Parathyroid adenoma (tissue), 2 donors: ENCODE results near the gene PHLDA1.
A peak's percentile ranks its signal among the peaks of the same experiment; 100 is the strongest.

ENCODE experiments used
- H2AFZ ChIP-seq: fragments of 300-600 bp; sonication (generic); one replicate; pipeline ENCODE4 v1.7.0; 2017; ENCODE audit warnings: antibody characterized with exemption, mild to moderate bottlenecking
- H3K27ac ChIP-seq: fragments of 300-600 bp; sonication (generic); one replicate; pipeline ENCODE4 v1.7.0; 2017
- H3K27me3 ChIP-seq: fragments of 300-600 bp; sonication (generic); one replicate; pipeline ENCODE4 v1.7.0; 2017; ENCODE audit warnings: low read length; ENCODE audit not compliant: control insufficient read depth, insufficient read depth
- H3K36me3 ChIP-seq: fragments of 300-600 bp; sonication (generic); one replicate; pipeline ENCODE4 v1.7.0; 2017; ENCODE audit warnings: low read length; ENCODE audit not compliant: control insufficient read depth, insufficient read depth
- H3K4me1 ChIP-seq: fragments of 300-600 bp; sonication (generic); one replicate; pipeline ENCODE4 v1.7.0; 2017; ENCODE audit warnings: control low read depth
- H3K4me2 ChIP-seq: fragments of 300-600 bp; sonication (generic); one replicate; pipeline ENCODE4 v1.7.0; 2017; ENCODE audit warnings: low read length
- H3K4me3 ChIP-seq: fragments of 300-600 bp; sonication (generic); one replicate; pipeline ENCODE4 v1.7.0; 2017; ENCODE audit warnings: low read depth, low read length
- H3K79me2 ChIP-seq: fragments of 300-600 bp; sonication (generic); one replicate; pipeline ENCODE4 v1.7.0; 2017; ENCODE audit warnings: control low read depth
- H3K9ac ChIP-seq: fragments of 300-600 bp; sonication (generic); one replicate; pipeline ENCODE4 v1.7.0; 2017; ENCODE audit warnings: mild to moderate bottlenecking
- H3K9me3 ChIP-seq: fragments of 300-600 bp; sonication (generic); one replicate; pipeline ENCODE4 v1.7.0; 2017; ENCODE audit warnings: low read length; ENCODE audit not compliant: control insufficient read depth
- CTCF ChIP-seq: fragments of 300-600 bp; sonication (generic); IDR thresholded peaks from one replicate; pipeline ENCODE4 v1.7.0; 2017; ENCODE audit warnings: antibody characterized with exemption, mild to moderate bottlenecking
- donor health status: primary hyperparathyroidism.

Gene PHLDA1

GRCh38 chr12:75982979-75983660 is 48.5 kb downstream of the PHLDA1 start:
- Histone ChIP-seq H3K4me2 (no peak overlapping the region), H3K4me3 (no peak overlapping the region), H3K79me2 (no peaks in the 10 kb centered on the region), H3K9ac (no peak overlapping the region), H2AFZ (no peak overlapping the region), H3K36me3 (no peaks in the 10 kb centered on the region), H3K27me3 (no peaks in the 10 kb centered on the region), H3K27ac (no peak overlapping the region), H3K9me3 (no peaks in the 10 kb centered on the region), H3K4me1 (no peaks in the 10 kb centered on the region)
- TF ChIP-seq CTCF: no peak

- no peaks in the 10 kb centered on the region for H3K36me3 ChIP-seq
- H3K79me2 ChIP-seq: no peaks in the 10 kb centered on the region
- no peak overlapping the region for H3K4me3 ChIP-seq
- H2AFZ ChIP-seq: no peak overlapping the region
- no peaks in the 10 kb centered on the region for H3K27me3 ChIP-seq
- H3K4me1 ChIP-seq: no peaks in the 10 kb centered on the region
- no peak overlapping the region for H3K9ac ChIP-seq
- H3K4me2 ChIP-seq: no peak overlapping the region
- H3K27ac ChIP-seq: no peak overlapping the region
- no peak for TF ChIP-seq CTCF
- H3K9me3 ChIP-seq: no peaks in the 10 kb centered on the region
Observed at GRCh38 chr12:75982169-75982564, 49.4 kb downstream of the PHLDA1 start.

- peak overlapping the region; percentile 16 for H3K27ac ChIP-seq
- H3K27me3 ChIP-seq: no peaks in the 10 kb centered on the region
- no peaks in the 10 kb centered on the region for H3K4me1 ChIP-seq
- no peak overlapping the region for H3K4me3 ChIP-seq
- H3K4me2 ChIP-seq: no peak overlapping the region
- no peaks in the 10 kb centered on the region for H3K79me2 ChIP-seq
- H2AFZ ChIP-seq: no peak overlapping the region
- no peaks in the 10 kb centered on the region for H3K9me3 ChIP-seq
- TF ChIP-seq CTCF: no peak
- no peaks in the 10 kb centered on the region for H3K36me3 ChIP-seq
- no peak overlapping the region for H3K9ac ChIP-seq
Observed at GRCh38 chr12:75981247-75982168, 50.1 kb downstream of the PHLDA1 start.

GRCh38 chr12:75979181-75979580 is 52.4 kb downstream of the PHLDA1 start:
- no peak overlapping the region for H2AFZ ChIP-seq
- H3K4me2 ChIP-seq: no peak overlapping the region
- H3K9ac ChIP-seq: no peak overlapping the region
- TF ChIP-seq CTCF: no peak
- H3K27me3 ChIP-seq: no peaks in the 10 kb centered on the region
- H3K79me2 ChIP-seq: no peaks in the 10 kb centered on the region
- no peaks in the 10 kb centered on the region for H3K9me3 ChIP-seq
- no peak overlapping the region for H3K4me3 ChIP-seq
- H3K36me3 ChIP-seq: no peaks in the 10 kb centered on the region
- H3K27ac ChIP-seq: peak overlapping the region; percentile 45
- no peaks in the 10 kb centered on the region for H3K4me1 ChIP-seq
